ENCODE results near the gene SORBS1.

GRCh38 chr10:95388539-95388938, 172.6 kb downstream of the SORBS1 start:
- TF ChIP-seq CTCF (IDR thresholded peaks at IDR 0.05) = no peak
- TF ChIP-seq POLR2A (IDR thresholded peaks at IDR 0.05) = no peak
